HUES6 (cell line): ENCODE results near the gene NRXN3.

Experiments
- H3K27ac ChIP-seq: 2 replicates; pipeline ENCODE4 v1.7.0; 2013; ENCODE audit warnings: low read depth, mild to moderate bottlenecking, low read length, inconsistent platforms
- H3K27me3 ChIP-seq: 2 replicates; pipeline ENCODE4 v1.6.1; 2013; ENCODE audit warnings: low read length; ENCODE audit not compliant: control insufficient read depth, insufficient read depth
- H3K36me3 ChIP-seq: 2 replicates; pipeline ENCODE4 v1.6.1; 2013; ENCODE audit warnings: low read length; ENCODE audit not compliant: control insufficient read depth, insufficient read depth
- H3K4me1 ChIP-seq: 2 replicates; pipeline ENCODE4 v1.6.1; 2013; ENCODE audit warnings: low read length; ENCODE audit not compliant: control insufficient read depth, insufficient read depth
- H3K4me3 ChIP-seq: 2 replicates; pipeline ENCODE4 v1.5.1; 2013; ENCODE audit warnings: low read depth, low read length
- H3K9ac ChIP-seq: one replicate; pipeline ENCODE4 v1.6.1; 2013; ENCODE audit warnings: mild to moderate bottlenecking, low read length
- H3K9me3 ChIP-seq: 2 replicates; pipeline ENCODE4 v1.6.1; 2013; ENCODE audit warnings: low read depth, low read length; ENCODE audit not compliant: control insufficient read depth, insufficient read depth

NRXN3 gene

DNA sequence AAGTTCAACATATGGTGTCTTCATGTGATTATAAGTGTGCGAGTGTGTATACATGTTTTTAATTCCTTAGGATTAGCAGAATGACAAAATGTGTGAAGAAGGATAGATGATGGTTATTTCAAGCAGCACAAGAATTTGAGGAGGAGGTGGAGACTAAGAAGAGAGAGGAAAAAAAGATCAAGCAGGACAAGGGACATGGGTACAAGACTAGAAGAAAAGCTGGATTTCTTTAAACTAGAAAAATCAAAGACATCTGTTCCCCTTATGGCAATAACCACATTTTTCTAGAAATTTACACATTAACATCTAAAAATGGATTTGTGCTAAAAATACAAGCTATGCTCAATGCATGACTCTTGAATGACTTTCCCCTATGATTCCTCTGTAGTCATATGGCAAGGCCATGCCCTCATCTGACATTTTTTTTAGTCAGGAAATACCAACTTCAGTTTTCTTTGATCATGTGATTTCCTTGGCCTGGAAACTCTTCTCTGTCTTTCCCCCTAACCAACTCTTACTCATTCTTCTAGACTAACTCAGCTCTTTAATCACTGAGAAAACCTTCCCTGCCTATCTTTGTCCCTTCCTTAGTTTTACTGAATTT, 435.8 kb downstream of the NRXN3 start:
- Histone ChIP-seq H3K27me3 (no peaks in the 10 kb centered on the region), H3K9ac (no peak overlapping the region), H3K4me3 (no peak overlapping the region), H3K4me1 (no peaks in the 10 kb centered on the region), H3K9me3 (no peaks in the 10 kb centered on the region), H3K27ac (no peak overlapping the region), H3K36me3 (no peaks in the 10 kb centered on the region)

DNA sequence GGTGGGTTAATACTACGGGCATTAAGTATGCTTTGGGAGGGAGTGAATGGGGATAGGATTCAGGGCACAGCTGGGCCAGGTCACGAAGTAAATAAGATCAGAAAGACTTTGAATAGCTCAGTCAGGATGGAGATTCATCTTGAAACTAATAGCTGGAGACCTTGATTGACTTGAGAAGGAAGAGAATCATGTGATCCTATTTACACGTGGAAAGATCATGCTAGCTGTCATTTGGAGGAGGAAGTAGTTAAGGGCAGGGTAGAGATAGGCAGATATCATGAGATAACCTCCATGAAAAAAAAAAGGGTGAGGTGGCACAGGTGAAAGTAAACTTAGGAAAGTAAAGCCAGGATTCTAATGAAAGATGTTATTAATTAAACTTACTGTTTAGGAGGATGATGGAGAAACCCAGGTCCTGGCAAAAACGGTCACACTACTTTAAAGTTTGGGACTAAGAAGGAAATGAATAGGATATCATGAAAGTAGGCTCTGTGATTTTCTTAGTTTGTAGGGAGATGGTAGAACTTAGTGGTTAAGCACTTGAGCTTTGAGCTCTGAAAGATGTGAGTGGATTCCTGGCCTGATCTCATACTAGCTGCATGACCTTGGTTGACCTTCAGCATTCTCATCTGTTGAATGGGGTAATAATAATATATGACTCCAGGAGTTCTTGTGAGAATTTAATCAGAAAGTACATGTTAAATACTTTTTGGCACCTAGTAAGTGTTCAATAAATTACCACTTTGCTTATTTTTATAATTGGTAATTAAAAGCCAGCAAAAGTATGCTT, 439.0 kb downstream of the NRXN3 start:
- Histone ChIP-seq H3K9me3 (no peaks in the 10 kb centered on the region), H3K27me3 (no peaks in the 10 kb centered on the region), H3K9ac (no peak overlapping the region), H3K27ac (no peak overlapping the region), H3K4me3 (no peak overlapping the region), H3K4me1 (no peaks in the 10 kb centered on the region), H3K36me3 (no peaks in the 10 kb centered on the region)

DNA sequence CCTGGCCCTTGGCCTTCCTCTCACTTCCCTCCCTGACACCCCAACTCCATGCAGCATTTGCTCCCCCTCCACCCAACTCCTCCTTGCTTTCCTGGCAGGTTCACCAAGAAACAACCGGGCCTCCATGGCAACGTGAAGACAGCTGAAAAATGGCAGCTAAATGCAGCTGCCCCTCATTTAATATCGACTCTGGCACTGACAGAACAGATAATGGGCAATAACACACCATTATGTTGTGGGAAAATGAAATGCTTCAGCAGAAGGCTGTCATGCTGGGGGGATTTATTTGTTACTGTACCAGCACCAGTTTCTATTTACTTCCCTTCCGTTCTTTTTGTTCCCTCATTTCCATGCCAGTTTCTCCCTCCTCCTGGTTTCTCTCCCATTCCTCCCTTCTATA, 440.8 kb downstream of the NRXN3 start:
- Histone ChIP-seq H3K4me3 (no peak overlapping the region), H3K36me3 (no peaks in the 10 kb centered on the region), H3K27me3 (no peaks in the 10 kb centered on the region), H3K9ac (no peak overlapping the region), H3K9me3 (no peaks in the 10 kb centered on the region), H3K27ac (no peak overlapping the region), H3K4me1 (no peaks in the 10 kb centered on the region)

DNA sequence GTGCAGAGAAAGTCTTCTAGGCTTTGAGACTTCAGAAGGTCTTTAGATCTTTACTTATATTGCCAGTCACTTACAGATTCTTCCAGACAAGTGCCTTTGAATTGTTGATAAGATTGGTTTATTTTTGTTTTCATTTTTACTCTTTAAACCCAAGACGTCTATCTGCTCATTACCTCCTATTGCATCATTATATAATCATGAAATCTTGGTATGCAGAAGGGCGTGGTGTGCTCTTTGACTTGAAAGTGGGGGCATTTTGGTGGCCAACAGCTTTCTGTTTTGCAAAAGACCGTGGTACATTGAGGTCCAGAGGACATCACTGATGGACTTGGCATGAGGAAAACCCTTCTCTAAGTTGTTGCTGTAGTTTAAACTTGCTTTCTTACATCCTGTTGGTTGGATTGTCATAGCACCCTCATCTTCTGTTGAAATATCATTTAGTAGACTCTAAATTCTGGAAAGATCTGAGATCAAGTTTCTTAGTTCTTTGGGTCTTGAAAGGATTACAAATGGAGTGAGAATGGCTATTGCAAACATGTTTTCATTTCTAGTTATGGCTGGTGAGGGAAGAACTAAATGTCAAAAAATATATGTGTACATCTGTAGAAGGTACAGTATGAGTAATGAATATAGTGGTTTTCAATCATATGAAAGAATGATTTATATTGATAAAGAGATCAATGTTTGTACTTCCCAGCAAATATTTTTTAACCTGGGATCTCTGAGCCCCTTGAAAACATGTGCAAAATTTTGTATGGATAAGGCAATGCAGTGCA, 441.8 kb downstream of the NRXN3 start:
- no peak overlapping the region for H3K27ac ChIP-seq
- no peaks in the 10 kb centered on the region for H3K4me1 ChIP-seq
- no peaks in the 10 kb centered on the region for H3K9me3 ChIP-seq
- no peaks in the 10 kb centered on the region for H3K27me3 ChIP-seq
- H3K36me3 ChIP-seq = no peaks in the 10 kb centered on the region
- no peak overlapping the region for H3K9ac ChIP-seq
- no peak overlapping the region for H3K4me3 ChIP-seq

DNA sequence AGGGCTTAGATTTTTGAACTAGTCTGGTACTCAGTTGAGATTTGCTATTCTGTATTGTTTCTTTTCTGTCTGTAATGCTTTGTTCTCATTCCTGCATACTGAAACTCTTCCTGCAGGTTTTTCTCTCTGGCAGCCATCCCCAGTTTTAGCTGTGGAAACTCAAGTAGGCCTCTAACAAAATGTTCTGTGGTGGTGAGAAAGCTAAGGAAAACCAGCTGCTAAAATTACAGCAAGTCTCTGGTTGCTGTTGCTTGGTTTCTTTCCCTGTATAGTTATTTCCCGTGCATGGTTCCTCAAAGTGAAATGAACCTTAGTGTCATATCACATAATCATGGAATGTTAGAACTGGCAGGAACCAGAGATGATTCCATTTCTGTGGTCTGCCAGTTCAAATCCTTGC, 442.5 kb downstream of the NRXN3 start:
- no peak overlapping the region for H3K9ac ChIP-seq
- H3K9me3 ChIP-seq = no peaks in the 10 kb centered on the region
- no peak overlapping the region for H3K4me3 ChIP-seq
- no peak overlapping the region for H3K27ac ChIP-seq
- H3K27me3 ChIP-seq = no peaks in the 10 kb centered on the region
- H3K4me1 ChIP-seq = no peaks in the 10 kb centered on the region
- H3K36me3 ChIP-seq = no peaks in the 10 kb centered on the region

DNA sequence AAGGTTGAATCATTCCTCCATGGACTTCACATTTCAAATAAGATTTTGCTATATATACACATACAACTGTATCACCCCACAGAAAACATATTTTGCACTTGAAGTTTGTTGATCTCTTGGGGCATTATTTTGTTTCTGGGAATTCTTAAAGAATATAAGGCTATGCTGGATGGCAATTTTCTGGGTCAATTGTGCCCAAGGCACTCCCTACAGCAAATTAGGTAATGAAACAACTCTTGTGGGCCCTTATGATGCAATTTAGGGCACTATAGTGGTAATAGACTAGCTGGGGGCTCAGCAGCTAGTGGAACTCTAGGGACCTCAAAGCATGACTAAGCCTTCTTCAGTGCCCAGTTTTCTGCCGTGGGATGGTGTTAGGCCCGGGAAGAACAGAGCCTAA, 444.4 kb downstream of the NRXN3 start:
- Histone ChIP-seq H3K27ac (no peak overlapping the region), H3K36me3 (no peaks in the 10 kb centered on the region), H3K9ac (no peak overlapping the region), H3K27me3 (no peaks in the 10 kb centered on the region), H3K9me3 (no peaks in the 10 kb centered on the region), H3K4me3 (no peak overlapping the region), H3K4me1 (no peaks in the 10 kb centered on the region)

DNA sequence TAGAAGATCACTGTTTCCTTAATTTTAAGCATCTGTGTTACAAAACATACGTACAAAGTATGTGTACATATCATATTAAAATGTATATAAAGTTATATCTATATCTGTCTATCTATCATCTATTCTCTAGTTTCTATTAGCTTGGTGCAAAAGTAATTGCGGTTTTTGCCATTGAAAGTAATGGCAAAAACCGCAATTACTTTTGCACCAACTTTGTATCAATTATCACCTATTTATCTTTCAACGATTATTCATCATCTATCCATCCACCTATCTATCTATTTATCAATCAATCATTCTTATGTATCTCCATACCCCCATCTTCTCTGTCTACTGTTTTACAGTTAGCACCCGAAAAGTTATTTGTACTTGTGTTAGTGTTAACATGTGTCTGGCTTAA, 447.6 kb downstream of the NRXN3 start:
- no peak overlapping the region for H3K9ac ChIP-seq
- no peaks in the 10 kb centered on the region for H3K4me1 ChIP-seq
- H3K27me3 ChIP-seq = no peaks in the 10 kb centered on the region
- no peaks in the 10 kb centered on the region for H3K36me3 ChIP-seq
- no peaks in the 10 kb centered on the region for H3K9me3 ChIP-seq
- no peak overlapping the region for H3K4me3 ChIP-seq
- no peak overlapping the region for H3K27ac ChIP-seq

DNA sequence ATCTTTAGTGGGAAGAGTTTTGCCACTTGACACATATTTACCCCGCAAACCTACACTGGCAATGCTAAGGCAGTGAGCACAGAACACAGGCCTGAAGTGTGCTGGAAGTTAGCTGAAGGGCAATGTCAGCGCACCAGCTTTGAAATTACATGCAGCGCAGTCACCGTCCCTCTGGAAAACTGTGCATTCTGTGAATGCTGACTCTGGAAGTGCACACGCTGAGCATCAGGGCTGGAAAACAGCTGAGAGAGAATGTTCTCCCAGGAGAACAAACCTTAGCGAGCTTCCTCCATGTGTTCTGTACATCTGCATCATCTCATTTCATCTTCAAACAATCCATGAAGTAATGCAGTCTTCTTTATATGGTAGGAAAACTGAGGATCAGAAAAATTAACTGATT, 448.2 kb downstream of the NRXN3 start:
- no peaks in the 10 kb centered on the region for H3K27me3 ChIP-seq
- H3K36me3 ChIP-seq = no peaks in the 10 kb centered on the region
- no peaks in the 10 kb centered on the region for H3K9me3 ChIP-seq
- no peak overlapping the region for H3K4me3 ChIP-seq
- no peak overlapping the region for H3K27ac ChIP-seq
- no peak overlapping the region for H3K9ac ChIP-seq
- no peaks in the 10 kb centered on the region for H3K4me1 ChIP-seq

DNA sequence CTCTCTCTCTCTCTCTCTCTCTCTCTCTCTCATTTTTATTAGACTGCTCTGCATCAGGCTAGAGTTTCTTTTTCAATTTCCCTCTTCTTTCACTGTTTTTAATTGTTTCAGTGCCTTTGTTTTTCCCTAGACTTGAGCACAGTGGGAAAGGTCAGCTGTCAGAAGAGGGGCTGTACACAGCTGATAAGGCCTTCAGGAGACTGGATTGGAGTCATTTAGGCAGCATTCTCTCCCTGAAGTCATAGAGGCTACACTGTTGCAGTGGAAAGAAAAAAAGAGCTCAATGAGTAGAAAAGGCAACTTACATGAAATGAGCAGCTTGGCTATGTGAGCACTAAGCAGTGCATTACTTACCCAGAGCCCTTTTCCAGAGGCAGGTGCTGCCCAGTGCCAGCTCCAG, 456.9 kb downstream of the NRXN3 start:
- H3K4me3 ChIP-seq = no peak overlapping the region
- no peaks in the 10 kb centered on the region for H3K27me3 ChIP-seq
- no peak overlapping the region for H3K9ac ChIP-seq
- H3K4me1 ChIP-seq = no peaks in the 10 kb centered on the region
- H3K9me3 ChIP-seq = no peaks in the 10 kb centered on the region
- H3K36me3 ChIP-seq = no peaks in the 10 kb centered on the region
- no peak overlapping the region for H3K27ac ChIP-seq

DNA sequence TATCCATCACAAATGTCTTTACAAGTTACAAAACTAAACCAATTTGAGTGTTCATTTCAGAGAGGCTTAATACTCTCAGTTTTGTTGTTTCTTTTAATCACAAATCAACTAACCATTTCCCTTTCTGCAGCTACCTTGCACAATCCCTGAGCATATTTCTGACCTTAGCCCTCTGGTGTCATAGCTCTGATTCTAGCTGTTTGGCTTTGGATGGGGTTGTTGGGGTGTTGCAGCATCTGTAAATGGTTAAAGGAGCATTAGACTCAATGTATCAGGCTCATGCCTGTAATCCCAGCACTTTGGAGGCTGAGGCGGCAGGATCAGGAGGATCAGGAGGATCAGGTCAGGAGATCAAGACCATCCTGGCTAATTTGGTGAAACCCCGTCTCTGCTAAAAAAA, 461.4 kb downstream of the NRXN3 start:
- Histone ChIP-seq H3K4me1 (no peaks in the 10 kb centered on the region), H3K4me3 (no peak overlapping the region), H3K9me3 (no peaks in the 10 kb centered on the region), H3K27me3 (no peaks in the 10 kb centered on the region), H3K9ac (no peak overlapping the region), H3K36me3 (no peaks in the 10 kb centered on the region), H3K27ac (no peak overlapping the region)

DNA sequence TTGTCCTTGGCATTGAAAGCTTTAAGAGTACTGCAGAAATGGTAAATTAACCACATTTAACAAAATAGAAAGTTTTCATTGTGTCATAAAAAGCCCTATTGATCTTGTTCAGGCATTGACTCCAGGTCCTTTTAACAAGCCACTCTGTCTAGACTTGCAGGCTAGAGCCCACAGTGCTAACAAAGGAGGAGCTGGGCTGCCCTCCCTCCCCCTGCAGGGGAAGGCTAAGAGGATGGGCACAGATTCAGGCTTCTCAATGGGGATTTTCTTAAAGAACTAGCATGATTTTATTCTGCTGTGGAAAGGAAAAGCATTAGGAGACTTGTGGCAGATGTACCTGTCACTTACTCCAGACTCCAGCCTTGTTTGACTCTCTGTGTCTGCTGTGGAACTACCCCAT, 463.6 kb downstream of the NRXN3 start:
- H3K4me1 ChIP-seq = peaks cover 6% of the 10 kb centered on the region; the same call in 1 of the 2 replicates
- no peak overlapping the region for H3K27ac ChIP-seq
- H3K27me3 ChIP-seq = no peaks in the 10 kb centered on the region
- H3K9me3 ChIP-seq = peaks cover 4% of the 10 kb centered on the region; the same call in 1 of the 2 replicates
- no peaks in the 10 kb centered on the region for H3K36me3 ChIP-seq
- no peak overlapping the region for H3K9ac ChIP-seq
- no peak overlapping the region for H3K4me3 ChIP-seq
